Measurements from ENCODE around the gene CLTCL1. TPM values are rescaled to one million over a fixed set of nuclear protein-coding genes. Genes with fewer than 3 reads are reported as not detected.

Gene CLTCL1
- total and polyA plus RNA-seq, 9 of the 15 experiments (the other 6 are each of a cell fraction or from before 2014, with no cell fraction given), result 1.1 to 11.7 (median 5.0) TPM

DNA sequence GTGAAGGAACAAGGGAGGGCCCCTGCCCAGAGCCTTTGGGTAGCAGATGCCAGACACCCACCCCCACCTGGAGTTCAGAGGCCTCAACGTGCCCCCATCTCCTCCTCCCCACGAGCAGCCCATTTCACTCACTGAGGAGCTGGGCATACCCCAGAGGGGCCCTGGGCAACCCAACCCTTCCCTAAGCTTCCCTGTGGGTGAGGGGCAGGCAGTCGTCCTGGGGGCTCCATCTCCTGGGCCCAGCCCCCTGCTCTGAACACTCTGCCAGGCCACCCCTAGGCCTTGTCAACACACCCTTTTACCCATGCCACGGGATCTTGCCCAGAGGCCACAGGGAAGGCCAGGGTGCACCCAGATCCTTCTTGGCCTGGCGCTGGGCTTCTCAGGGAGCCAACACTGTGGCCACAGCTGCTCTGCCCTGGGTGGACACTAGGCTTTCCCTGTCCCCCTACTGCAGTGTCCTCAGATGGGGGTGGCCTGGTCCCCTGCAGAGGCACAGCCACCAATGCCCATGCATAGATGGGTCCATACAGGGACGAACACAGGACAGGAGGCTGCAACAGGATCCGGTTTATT, 116.4 kb downstream of the CLTCL1 start (continued):
- TF ChIP-seq MYC (IDR thresholded peaks at IDR 0.05; ENCODE audit: low read depth, low read length) (0 out of 2 replicates have a peak, but pooled peaks have one; percentile 1), MYC (CRISPR knock-in tag; IDR thresholded peaks at IDR 0.05; ENCODE audit: borderline replicate concordance, low read depth) (no peak), HNRNPUL1 (IDR thresholded peaks at IDR 0.05; ENCODE audit: low read length) (no peak), ZBTB12 (CRISPR knock-in tag; IDR thresholded peaks at IDR 0.05) (no peak), HEY1 (CRISPR knock-in tag; IDR thresholded peaks at IDR 0.05; ENCODE audit: borderline replicate concordance) (no peak), ZNF217 (CRISPR knock-in tag; IDR thresholded peaks at IDR 0.05) (no peak), E2F1 (CRISPR knock-in tag; IDR thresholded peaks at IDR 0.05) (0 out of 2 replicates have a peak, but pooled peaks have one; percentile 41), ZNF830 (CRISPR knock-in tag; IDR thresholded peaks at IDR 0.05) (no peak), PHF8 (IDR thresholded peaks at IDR 0.05; ENCODE audit: borderline replicate concordance, low read length) (peak; percentile 29; the same call in 1 of the 2 replicates), STAG1 (CRISPR knock-in tag; IDR thresholded peaks at IDR 0.05; ENCODE audit: borderline replicate concordance) (no peak), FOXP1 (CRISPR knock-in tag; IDR thresholded peaks at IDR 0.05) (no peak), IRF9 (tag; IDR thresholded peaks at IDR 0.05) (no peak), SAP30 (IDR thresholded peaks at IDR 0.05; ENCODE audit: borderline replicate concordance, insufficient read depth, low read depth, low read length, poor library complexity, severe bottlenecking) (peak; percentile 47), TCF7 (IDR thresholded peaks at IDR 0.05; ENCODE audit: borderline replicate concordance) (no peak), SIN3A (IDR thresholded peaks at IDR 0.05; ENCODE audit: borderline replicate concordance in 2 of 2, control insufficient read depth in 1 of 2, low read depth in 2 of 2, low read length in 2 of 2) (no peak), TRIM24 (IDR thresholded peaks at IDR 0.05) (no peak), ZNF695 (CRISPR knock-in tag; IDR thresholded peaks at IDR 0.05) (0 out of 2 replicates have a peak, but pooled peaks have one; percentile 23)
- TF ChIP-seq, protein P1, sequence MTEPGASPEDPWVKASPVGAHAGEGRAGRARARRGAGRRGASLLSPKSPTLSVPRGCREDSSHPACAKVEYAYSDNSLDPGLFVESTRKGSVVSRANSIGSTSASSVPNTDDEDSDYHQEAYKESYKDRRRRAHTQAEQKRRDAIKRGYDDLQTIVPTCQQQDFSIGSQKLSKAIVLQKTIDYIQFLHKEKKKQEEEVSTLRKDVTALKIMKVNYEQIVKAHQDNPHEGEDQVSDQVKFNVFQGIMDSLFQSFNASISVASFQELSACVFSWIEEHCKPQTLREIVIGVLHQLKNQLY (CRISPR knock-in tag; conservative IDR thresholded peaks at IDR 0.05), result peak in 1 of 2 experiments; percentile 91; a peak in 1 of 4 replicates
